NCI-H1436 (cell line): Measurements from ENCODE around the gene ASB16.
A peak's percentile ranks its signal among the peaks of the same experiment; 100 is the strongest.
"Not testable (repeated sequence)": the region's sequence is repeated elsewhere in the genome, so short reads cannot be mapped to it uniquely, and the experiment has no call there.

ENCODE experiments used
- DNase-seq: peaks from one replicate; lab custom pipeline; 2025; lab: John Stamatoyannopoulos, UW

The ASB16 gene, protein sequence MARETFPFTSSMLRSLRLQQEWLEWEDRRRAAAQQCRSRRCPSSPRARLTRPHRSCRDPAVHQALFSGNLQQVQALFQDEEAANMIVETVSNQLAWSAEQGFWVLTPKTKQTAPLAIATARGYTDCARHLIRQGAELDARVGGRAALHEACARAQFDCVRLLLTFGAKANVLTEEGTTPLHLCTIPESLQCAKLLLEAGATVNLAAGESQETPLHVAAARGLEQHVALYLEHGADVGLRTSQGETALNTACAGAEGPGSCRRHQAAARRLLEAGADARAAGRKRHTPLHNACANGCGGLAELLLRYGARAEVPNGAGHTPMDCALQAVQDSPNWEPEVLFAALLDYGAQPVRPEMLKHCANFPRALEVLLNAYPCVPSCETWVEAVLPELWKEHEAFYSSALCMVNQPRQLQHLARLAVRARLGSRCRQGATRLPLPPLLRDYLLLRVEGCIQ

DNA sequence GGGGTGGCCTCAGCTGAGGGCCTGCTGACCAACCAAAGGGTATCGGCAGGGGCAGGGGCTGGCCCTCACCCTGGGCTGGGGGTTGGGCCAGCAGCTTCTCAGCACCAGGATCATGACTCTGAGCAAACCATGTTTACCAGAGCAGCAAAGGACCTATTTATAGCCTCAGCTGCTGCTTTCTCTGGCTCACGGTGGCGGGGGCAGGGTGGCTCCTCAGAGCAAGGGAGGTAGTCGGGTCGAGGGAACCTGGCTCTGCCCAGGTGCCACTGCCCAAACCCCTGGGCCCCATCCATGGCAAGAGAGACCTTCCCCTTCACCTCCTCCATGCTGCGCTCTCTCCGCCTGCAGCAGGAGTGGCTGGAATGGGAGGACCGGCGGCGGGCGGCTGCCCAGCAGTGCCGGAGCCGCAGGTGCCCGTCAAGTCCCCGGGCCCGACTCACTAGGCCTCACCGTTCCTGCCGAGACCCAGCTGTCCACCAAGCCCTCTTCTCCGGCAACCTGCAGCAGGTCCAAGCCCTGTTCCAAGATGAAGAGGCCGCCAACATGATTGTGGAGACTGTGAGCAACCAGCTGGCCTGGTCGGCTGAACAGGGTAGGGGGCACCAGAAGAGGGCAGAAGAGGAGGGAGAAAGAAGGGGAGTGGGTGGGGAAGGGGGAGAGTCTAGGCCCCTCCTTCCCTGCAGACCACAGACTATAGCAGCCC is at the start of gene ASB16:
Gene ASB16, plus strand, starts transcription at position 206 of the 703 bp plus-strand sequence. Its CDS starts 86 bp downstream, at position 292.
- no peak for DNase-seq

DNA sequence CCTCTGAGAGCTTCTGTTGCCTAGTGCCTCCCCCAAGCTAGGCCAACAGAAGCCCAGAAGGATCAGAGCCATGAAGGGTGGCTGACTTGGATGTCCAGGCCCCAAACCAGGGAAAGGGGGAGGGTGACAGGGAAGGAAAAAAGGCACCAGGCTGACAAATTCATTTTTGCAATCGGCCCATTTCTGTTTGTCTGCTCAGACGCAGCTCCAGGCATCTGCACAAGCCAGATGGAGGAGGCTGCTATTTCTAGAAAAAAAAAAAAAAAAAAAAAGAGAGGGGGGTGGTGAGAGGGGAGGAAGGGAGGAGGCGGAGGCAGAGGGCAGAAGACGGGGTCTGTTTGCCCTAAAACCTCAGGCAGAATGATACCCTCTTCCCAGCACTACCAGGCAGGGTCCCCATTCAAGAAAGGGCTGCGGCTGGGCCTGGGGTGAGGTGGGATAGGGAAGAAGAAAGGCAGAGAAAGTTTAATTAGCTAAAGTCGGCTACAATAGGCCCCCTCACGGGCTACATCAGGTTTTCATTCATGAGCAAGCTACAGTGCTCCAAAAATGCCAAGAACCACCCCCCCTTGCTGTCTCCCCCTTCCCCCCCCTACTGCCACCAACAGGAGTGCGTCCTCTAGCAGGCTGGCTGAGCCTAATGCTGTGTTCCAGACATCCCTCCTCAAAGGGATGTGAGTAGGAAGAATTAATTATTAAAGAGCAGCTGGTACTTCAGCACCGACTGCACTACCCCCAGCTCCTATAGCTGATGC is 49.5 kb upstream of the ASB16 start:
- no peak for DNase-seq

DNA sequence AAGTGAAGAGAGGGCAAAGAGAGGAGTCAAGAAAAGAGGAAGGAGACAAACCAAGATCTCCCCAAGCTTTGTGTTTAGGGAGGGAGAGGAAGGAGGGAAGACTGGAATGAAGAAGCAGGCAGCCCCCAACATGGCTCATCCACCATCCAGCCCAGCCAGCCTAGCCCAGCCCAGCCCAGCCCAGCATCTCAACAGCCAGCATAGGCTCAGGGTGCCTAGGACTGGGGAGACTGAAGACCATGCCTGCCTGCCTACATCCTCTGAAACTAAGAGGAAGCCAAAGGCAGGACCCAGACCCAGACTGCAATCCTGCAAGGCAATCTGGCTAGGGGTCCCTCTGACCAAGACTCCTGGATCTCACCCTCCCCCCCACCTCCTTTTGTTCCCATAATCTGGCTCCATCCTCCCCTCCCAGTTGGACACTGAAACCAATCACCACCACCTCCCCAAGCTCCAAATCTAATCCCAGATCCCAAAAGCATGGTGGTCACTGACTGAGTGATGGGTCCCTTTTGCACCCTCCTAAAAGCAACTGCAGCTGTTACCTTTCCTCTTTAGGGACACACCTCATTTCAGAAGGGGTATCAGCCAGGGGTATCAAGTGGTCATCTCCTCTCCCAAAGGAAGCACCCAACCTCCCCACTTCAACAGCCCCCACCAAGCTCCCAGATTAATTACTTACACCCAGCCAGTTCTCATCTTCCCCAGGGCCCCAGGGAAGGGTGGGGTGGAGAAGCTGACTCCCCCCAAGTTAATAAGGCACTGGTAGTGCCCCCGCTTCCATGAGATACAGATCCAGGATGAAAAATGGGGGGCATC is 48.3 kb upstream of the ASB16 start:
- DNase-seq = no peak

DNA sequence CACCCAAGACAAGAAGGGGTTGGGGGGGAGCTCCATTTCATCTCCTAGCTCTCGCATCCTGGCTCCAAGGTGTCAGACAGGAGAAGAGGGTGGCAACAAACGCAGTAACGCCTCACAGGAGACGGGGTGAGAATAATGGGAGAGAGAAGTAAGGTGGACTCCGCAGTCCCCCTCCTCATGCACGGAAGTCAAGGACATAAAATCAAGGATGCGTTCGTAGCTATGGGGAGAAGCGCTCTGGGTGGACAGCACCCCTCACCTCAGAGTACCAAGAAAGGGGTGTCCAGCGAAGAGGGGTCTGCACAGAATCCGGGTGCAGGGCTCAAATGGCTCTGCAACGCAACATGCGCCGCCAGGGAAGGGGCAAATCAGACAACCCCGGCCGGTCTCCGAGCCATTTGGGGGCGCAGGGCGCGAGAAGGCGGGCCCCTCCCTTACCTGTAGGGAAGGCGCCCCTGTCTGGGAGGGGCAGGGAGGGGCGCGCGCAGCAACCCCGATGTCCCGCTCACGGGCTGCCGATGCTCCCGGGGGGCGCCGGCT is 47.6 kb upstream of the ASB16 start:
- no peak for DNase-seq

DNA sequence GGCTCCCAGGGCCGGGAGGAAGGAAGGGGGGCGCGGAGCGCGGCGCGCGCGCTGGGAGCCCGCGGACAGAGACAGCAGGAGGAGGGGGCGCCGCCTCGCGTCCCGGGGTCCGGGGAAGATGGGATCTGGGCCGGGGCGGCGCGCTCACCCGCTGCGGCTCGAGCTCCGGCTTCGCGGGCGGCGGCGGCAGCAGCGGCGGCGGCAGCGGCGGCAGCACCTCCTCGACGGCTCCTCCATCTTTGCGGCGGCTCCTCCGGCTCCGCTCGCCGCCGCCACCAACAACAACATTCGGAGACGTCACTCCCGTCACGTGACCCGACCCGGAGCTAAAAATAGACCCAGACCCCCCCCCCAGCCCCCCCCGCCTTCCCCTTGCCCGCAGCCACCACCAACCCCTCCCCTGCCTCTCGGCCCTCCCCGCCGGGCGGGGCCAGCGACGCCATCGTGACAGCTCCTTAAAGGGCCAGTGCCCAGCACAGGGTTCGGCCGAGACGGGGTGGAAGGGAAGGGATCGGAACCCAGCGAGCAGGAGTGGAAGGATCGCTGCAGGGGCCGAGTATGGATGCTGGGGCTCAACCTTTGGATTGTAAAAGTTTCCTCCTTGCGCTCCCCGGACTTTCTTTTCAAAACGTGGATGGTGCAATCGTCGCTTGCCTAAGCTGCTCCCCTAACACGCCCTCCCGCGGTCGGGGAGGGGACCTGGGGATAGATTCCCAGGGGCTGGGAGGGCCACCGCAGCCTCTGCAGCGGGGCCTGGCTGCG is 47.0 kb upstream of the ASB16 start, which contains the start of gene HDAC5:
Gene HDAC5, minus strand, starts transcription at position 286 of the 762 bp plus-strand sequence. CDS start 6,126 bp downstream, outside the sequence.
- DNase-seq = peak; percentile 96

DNA sequence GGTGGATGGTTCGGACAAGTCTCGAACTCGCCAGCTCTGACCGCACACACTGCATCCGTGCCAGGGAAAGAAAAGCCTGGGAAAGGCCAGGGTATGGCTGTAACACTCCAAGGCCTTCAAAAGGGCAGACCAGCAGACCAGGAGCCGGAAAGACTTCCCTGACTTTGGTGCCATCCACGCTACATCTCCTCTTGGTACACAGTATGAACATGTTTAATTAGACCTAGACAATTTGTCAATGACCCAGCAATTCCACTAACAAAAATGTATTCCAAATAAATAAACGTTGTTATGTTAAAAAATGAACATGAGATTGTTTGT is 46.4 kb upstream of the ASB16 start:
- no peak for DNase-seq

DNA sequence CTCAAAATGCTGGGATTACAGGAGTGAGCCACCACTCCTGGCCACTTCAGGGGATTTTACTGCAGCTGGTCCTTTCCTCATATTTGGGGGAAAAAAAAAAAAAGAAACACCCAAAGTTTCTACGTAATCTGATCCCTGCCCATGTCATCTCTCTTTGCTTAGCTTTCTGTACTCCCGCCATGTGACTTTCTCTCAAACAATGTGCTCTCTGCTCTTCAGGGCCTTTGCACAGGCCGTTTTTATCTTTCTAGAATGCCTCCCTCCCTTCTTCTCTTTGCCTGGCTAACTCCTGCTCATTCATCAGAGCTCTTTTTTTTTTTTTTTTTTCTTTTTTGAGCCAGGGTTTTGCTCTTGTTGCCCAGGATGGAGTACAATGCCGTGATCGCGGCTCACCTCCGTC is 42.1 kb upstream of the ASB16 start:
- DNase-seq = no peak

DNA sequence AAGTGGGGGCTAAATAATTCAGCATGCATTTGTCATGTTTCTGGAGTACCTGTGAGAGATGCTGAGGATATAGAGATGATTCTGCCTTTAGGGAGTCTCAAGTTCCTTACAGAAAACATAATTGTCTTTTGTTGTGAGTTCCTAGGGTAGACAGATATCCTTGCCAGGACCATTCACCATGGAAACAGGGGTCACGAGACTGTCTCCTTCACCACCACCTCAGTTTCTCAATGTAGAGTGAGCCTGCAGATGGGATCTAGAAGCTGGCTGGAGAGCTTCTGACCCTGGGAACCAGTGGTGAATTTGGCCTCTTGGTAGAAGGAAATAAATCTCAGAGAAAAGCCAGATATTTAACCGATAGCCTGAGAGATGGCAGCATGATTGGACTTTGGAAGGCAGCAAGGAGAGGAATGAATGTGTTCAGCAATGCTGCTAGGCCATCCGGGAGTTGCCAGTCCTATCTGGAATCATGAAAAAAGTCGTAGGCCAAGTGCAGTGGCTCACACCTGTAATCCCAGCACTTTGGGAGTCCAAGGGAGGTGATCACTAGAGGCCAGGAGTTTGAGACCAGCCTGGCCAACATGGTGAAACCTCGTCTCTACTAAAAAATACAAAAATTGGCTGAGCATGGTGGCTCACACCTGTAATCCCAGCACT is 39.7 kb upstream of the ASB16 start:
- no peak for DNase-seq

DNA sequence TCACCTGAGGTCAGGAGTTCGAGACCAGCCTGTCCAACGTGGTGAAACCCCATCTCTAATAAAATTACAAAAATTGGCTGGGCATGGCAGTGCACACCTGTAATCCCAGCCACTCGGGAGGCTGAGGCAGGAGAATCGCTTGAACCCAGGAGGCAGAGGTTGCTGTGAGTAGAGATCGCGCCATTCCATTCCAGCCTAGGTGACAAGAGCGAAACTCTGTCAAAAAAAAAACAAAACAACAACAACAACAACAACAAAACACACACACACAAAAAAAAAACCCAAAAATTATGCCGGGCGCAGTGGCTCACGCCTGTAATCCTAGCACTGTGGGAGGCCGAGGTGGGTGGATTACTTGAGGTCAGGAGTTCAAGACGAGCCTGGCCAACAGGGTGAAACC is 39.1 kb upstream of the ASB16 start:
- not testable (repeated sequence) for DNase-seq

DNA sequence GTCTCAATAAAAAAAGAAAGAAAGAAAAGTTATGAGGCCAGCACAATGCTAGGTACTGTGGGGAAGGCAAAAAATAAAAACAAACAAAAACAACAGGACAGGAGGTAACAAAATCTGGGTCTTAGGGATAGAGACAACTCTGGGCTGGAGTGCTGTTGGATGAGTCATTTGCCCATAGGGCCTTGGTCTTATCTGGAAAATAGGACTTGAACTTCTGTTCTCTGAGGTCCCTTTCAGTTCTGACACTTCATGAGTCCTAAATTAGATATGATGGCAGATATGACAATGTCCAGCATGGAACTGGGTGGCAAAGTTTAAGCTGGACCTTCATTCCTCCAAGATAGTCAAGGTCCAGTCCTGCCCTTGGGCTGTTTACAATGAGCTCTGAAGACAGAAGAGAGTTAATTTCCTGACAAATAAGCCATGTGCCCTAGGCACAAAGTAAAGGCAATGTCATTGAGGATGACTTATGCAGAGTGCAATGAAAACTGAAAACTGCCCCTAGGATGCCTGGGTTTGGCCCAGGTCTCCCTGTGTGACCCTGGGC is 38.2 kb upstream of the ASB16 start:
- DNase-seq = no peak

DNA sequence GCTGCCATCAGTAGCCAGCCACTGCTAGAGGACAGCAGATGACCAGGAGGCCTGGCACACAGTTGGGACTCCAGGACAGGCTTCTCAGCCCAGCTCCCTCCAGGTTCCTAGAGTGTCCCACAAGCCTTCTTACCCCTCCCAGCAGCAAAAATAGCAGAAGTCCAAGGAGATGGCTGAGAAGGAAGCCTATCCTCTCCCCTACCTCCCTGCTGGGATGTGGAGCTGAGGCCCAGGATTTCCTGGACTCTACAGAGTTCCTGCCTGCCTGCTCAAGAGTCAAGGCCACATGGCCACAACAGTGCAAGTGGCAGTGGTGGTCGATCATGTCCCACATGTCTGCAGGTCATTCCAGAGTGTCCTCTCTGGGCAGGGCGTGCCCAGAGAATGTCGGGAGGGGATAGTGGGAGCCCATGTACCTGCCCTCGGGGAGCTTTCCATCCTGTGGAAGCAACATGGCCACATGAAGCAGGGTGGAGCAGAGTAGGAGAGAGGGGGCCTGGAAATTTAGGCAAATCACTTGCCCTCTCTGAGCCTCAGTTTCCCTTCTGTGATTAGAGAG is 36.5 kb upstream of the ASB16 start:
- DNase-seq = no peak

DNA sequence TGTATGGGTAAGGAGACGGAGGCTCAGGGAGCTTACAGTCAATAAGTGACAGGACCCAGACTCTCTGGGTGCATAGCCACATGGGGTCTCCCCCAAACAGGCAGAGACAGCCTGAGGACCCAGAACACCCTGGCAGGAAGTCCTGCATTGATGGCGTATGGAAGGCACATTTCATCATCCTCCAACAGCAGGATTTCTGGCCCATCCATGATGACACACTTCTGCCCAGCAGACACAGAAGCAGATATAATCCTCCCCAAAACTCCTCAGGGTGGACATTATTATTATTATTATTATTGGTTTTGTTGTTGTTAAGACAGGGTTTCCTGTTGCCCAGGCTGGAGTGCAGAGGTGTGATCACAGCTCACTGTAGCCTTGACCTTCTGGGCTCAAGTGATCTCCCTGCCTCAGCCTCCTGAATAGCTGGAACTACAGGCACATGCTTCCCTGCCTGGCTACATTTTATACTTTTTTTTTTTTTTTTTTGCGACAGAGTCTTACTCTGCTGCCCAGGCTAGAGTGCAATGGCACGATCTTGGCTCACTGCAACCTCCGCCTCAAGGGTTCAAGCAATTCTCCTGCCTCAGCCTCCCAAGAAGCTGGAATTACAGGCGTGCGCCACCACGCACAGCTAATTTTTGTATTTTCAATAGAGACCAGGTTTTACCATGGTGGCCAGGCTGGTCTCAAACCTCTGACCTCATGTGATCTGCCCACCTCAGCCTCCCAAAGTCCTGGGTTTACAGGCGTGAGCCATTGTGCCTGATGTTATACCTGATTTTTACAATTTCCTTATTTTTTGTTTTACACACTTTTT is 35.5 kb upstream of the ASB16 start:
- no peak for DNase-seq

DNA sequence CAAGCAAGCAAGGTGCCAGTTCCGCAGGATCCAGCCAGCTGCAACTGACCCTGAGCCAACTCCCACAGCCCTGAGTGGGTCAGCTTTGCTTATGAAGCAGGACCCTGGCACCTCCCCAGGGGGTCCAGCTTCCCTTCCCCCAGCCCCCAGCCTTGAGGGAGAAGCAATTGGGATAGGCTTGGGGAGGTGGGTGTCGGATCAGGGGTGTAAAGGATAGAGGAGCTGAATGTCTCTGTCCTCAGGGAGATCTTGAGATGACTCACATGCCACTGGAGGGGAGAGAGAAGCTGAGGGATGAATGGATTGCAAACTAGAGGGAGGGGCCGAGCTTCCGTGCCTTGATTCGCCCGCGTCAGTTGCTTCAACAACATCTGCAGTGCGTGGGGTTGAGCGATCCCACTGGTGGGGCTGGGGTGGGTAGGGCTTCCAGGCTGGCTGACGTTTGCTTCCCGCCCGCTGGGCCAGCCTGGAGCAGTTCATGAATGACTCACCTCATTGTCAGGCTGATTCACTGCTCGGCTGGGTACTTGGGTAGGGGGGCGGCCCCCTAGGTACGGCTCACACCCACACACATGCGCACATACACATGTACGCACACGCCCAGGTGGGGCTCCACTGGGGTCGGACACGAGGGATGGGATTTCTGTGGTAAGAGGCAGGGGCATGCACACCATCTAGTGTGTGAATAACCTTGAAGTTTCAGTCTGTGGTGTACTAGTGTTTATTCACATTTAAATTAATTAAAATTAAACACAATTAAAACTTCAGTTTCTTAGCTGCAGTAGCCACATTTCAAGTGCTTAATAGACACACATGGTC is 32.4 kb upstream of the ASB16 start:
- peak; percentile 91 for DNase-seq

DNA sequence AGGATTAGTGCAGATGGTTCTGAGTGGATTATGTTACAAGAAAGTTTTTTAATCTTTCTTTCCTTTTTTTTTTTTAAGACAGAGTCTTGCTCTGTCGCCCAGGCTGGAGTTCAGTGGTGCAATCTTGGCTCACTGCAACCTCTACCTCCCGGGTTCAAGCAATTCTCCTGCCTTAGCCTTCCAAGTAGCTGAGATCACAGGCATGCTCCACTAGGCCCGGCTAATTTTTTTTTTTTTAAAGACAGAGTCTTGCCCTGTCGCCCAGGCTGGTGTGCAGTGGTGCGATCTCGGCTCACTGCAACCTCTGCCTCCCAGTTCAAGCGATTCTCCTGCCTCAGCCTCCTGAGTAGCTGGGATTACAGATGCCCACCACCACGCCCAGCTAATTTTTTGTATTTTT is 26.6 kb upstream of the ASB16 start:
- not testable (repeated sequence) for DNase-seq

DNA sequence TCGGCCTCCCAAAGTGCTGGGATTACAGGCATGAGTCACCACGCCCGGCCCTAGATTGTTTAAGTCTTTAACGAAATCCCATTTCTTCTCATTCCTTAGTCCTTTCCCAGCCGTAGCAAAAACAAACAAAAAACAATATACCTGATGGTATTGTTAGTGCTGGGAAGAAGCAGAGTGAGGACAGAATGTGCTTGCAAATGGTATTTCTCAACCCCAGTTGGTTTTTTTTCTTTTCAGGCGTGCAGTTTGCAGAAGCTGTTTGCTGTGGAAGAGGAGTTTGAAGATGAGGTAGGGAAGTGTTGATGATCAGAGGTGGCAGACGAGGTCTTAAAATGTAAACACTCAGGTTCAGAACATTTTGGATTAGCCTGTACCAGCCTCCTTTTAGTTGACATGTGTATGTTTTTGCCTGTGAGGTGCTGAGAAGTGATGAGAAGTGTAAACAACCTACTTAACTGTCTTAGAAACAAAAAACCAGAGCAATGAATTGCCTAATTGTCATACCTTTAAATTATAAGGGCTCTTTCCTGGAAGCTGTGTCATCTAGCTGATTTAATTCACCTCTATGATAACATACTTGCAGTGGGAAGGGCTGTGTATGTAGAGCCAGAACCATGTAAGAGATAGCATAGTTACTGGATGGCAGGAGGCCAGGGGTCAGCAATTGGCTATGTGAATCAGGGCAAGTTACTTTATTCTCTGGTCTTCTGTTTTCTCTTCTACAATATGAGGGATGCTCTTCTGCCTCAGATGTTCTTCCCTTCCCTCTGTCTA is 25.4 kb upstream of the ASB16 start:
- DNase-seq = no peak

DNA sequence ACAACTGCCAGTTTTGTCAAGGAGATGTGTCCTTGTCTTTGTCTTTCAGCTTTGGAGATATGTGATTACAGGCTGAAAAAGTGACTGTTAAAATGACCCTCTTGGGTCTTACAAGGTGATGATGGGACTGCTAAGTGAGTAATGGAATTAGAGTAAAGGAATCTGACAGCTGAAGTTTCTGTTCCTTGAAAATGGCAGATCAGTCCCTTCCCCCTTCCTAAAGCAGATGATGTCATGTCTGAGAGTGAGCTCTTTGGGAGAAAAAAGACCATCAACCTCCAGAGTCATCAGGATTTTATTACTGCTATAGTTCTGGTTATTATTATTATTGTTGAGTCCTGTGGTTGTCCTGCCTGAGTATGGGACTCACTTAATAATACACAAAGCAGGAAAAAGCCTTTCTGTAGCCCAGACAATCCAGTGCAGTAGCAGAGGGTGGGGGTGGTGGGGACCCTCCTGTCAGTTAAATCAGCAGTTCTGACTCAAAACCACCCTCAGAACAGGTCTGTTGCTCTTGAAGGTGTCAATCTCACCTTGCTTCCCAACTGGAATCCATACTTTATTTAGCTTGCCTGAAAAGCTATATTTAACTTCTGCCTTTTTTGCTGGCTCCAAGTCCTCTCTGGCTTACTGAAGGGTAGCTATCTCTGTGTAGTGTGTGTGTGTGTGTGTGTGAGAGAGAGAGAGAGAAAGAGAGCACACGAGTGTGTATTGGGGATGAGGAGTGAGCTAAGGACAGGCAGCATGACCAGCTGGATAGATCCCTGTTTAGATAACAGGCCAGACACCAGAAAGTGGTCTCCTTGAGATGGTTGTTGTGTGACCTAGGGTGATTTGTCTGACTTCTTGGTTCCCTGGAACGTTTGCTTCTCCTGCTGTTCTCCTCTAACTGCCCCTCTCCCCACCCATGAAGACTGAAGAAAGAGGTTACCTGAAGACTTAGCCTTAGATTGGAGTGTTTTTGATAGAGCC is 23.8 kb upstream of the ASB16 start:
- DNase-seq = no peak
